Stimulated activated naive CD8-positive, alpha-beta T cell treated with anti-CD3 and anti-CD28 coated beads, Interleukin-15, Interleukin-2, amounts not matched to agents 100 U/mL and 50 U/mL, for 24 hours (primary cell): ENCODE measurements around the gene ATP8A1.

Source experiments
- ATAC-seq: fragments of 150-1000 bp; cut with Tn5 transposase; one replicate; pipeline ENCODE4 v1.10.0; 2021
- DNase-seq: peaks from one replicate; pipeline ENCODE4 v3.0.0; 2021

Gene ATP8A1

DNA sequence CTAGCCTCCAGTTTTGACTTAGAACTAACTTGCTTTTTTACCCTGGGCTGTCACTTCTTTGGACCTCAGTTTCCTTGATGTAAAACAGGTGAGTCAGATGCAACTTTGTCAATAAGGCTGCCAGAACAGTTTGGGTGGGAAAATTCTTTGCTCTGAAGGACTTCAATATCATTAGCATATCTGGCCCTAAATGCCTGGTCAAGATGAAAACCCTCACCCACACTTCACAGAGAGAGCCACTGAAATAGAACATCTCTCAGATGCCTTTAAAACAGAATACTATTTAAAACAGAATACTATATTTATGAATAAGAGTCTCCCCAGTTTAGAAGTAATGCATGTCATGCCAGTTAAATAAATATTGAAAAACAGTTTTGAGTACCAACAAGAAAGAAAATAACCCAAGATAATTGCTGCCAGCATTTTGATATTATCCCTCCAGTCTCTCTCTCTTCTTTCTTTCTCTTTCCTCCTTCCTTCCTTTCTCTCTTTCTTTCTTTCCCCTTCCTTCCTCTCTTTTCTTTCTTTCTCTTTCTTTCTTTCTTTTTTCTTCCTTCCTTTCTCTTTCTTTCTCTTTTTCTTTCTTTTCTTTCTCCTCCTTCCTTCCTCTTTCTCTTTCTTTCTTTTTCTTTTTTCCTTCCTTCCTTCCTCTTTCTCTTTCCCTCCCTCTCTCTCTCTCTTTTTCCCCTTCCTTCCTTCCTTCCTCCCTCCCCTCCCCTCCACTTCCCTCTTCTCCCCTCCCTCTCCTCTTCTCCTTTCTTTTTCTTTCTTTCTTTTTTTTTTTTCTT is 292.4 kb downstream of the ATP8A1 start:
- DNase-seq (no peak), ATAC-seq (no peak)

- ATAC-seq (no peak), DNase-seq (no peak)
Measured at GRCh38 chr4:42363614-42364013, 293.3 kb downstream of the ATP8A1 start.

GRCh38 chr4:42362591-42362990 is 294.3 kb downstream of the ATP8A1 start:
- no peak for ATAC-seq
- DNase-seq, result no peak

- ATAC-seq (no peak), DNase-seq (no peak)
Measured at GRCh38 chr4:42361456-42361855, 295.4 kb downstream of the ATP8A1 start.

DNA sequence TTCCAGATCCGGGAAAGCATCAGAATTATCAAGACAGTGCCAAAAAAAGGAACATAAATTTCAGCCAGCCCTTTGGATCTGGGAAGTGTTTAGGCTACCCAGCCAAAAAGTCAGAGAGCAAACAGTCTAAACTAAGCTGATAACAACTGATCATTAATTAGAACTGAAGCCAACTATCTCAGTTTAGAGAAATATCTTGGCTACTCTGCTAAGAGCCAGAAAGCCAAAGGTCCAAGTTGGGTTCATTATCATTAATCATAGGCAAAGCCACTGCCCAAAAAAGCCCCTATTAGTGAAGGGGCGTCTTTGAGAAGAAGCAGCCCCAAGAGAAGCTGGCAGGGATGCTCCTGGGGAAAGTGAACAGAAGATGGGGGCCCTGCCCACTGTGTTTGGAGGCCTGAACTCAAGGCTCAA is 296.6 kb downstream of the ATP8A1 start:
- no peak for DNase-seq

DNA sequence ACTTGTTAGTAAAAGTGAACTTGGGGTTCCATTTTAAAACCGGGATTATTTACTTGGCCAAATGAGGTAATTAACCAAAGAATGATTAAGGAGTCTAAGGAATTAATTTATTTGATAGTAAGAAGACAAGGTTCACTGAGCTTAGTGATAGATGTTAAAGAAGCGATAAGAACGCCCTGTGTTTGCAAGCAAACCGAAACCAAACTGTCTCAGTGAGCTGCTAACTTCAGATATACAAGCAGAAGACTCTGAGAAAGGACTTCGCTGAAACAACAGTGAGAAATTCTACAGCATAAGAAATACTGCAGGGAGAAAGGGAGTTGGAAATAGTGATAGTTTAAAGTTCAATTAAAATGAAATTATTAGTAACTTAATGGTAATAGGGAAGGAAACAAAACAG is 297.2 kb downstream of the ATP8A1 start:
- ATAC-seq (no peak), DNase-seq (no peak)

More for the DNA sequence above, 296.6 kb downstream of the ATP8A1 start:
- no peak for ATAC-seq
